ENCODE data around the gene POLR1D. TPM values are rescaled to one million over a fixed set of nuclear protein-coding genes. Genes with fewer than 3 reads are reported as not detected.

POLR1D gene
- total RNA-seq, 4 donors from 2014 or later = 110 to 148 (median 124) TPM

GRCh38 chr13:27578121-27579030, 43.3 kb upstream of the POLR1D start:
- no peak for DNase-seq (ENCODE audit: extremely low spot score)
- Histone ChIP-seq H3K4me1 (peaks cover 2 to 31% (median 21%) of the 10 kb centered on the region in 4 donors), H3K27me3 (no peaks in the 10 kb centered on the region), H3K36me3 (no peaks in the 10 kb centered on the region), H3K9me3 (no peaks in the 10 kb centered on the region), H3K4me3 (no peak overlapping the region), H3K27ac (replicated peaks in 1 of 4) (no peak overlapping the region)
- TF ChIP-seq CTCF (IDR thresholded peaks at IDR 0.05) (no peak), EP300 (IDR thresholded peaks at IDR 0.05) (no peak), POLR2AphosphoS5 (IDR thresholded peaks at IDR 0.05) (no peak), POLR2A (IDR thresholded peaks at IDR 0.05; ENCODE audit: low read depth) (no peak)
- intact Hi-C loops (cut with DNase I) = no loop called here
- 90% methylated on average over 6 of the region's 6 CpGs for WGBS

GRCh38 chr13:27583645-27584044, 38.0 kb upstream of the POLR1D start:
- 23% methylated on average over 4 of the region's 4 CpGs for whole genome bisulfite sequencing
- intact Hi-C loops (cut with DNase I) = no loop called here
- no peak for DNase-seq (ENCODE audit: extremely low spot score)
- Histone ChIP-seq H3K4me1 (peaks cover 23 to 41% (median 33%) of the 10 kb centered on the region in 4 donors), H3K4me3 (peak overlapping the region in 1 of 4 donors; percentile 7), H3K27me3 (no peaks in the 10 kb centered on the region), H3K9me3 (no peaks in the 10 kb centered on the region), H3K27ac (replicated peaks in 1 of 4) (peak overlapping the region; percentile 41 to 69 (median 66)), H3K36me3 (no peaks in the 10 kb centered on the region)
- TF ChIP-seq EP300 (IDR thresholded peaks at IDR 0.05) = no peak
- no peak for TF ChIP-seq POLR2AphosphoS5 (IDR thresholded peaks at IDR 0.05)
- no peak for TF ChIP-seq POLR2A (IDR thresholded peaks at IDR 0.05; ENCODE audit: low read depth)
- TF ChIP-seq CTCF (IDR thresholded peaks at IDR 0.05) = no peak

GRCh38 chr13:27587095-27587746, 34.5 kb upstream of the POLR1D start:
- Histone ChIP-seq H3K4me1 (peaks cover 31 to 38% (median 34%) of the 10 kb centered on the region in 4 donors), H3K4me3 (no peak overlapping the region), H3K9me3 (no peaks in the 10 kb centered on the region), H3K27ac (replicated peaks in 1 of 4) (no peak overlapping the region), H3K36me3 (no peaks in the 10 kb centered on the region), H3K27me3 (no peaks in the 10 kb centered on the region)
- no peak for TF ChIP-seq EP300 (IDR thresholded peaks at IDR 0.05)
- TF ChIP-seq CTCF (IDR thresholded peaks at IDR 0.05) = no peak
- no peak for TF ChIP-seq POLR2AphosphoS5 (IDR thresholded peaks at IDR 0.05)
- no peak for TF ChIP-seq POLR2A (IDR thresholded peaks at IDR 0.05; ENCODE audit: low read depth)
- DNase-seq (ENCODE audit: extremely low spot score) = no peak
- intact Hi-C loops (cut with DNase I) = no loop called here
- 58% methylated on average over 5 of the region's 5 CpGs for WGBS

GRCh38 chr13:27588405-27588804, 33.3 kb upstream of the POLR1D start:
- Histone ChIP-seq H3K27me3 (no peaks in the 10 kb centered on the region), H3K36me3 (no peaks in the 10 kb centered on the region), H3K9me3 (no peaks in the 10 kb centered on the region), H3K27ac (replicated peaks in 1 of 4) (no peak overlapping the region), H3K4me3 (no peak overlapping the region), H3K4me1 (peaks cover 28 to 39% (median 34%) of the 10 kb centered on the region in 4 donors)
- 95% methylated on average over 1 of the region's 1 CpG for WGBS
- intact Hi-C loops (cut with DNase I) = no loop called here
- TF ChIP-seq CTCF (IDR thresholded peaks at IDR 0.05) (no peak), POLR2AphosphoS5 (IDR thresholded peaks at IDR 0.05) (no peak), POLR2A (IDR thresholded peaks at IDR 0.05; ENCODE audit: low read depth) (no peak), EP300 (IDR thresholded peaks at IDR 0.05) (no peak)
- DNase-seq (ENCODE audit: extremely low spot score) = no peak
